Neural progenitor cell (in vitro differentiated cells): ENCODE measurements around the gene IL33.

Experiments
- EZH2 ChIP-seq: fragments of 200-600 bp; sonication (generic); IDR thresholded peaks from 2 replicates; pipeline ENCODE4 v1.6.1; 2017; ENCODE audit warnings: antibody characterized with exemption, mild to moderate bottlenecking, moderate library complexity
- EZH2phosphoT487 ChIP-seq: fragments of 200-600 bp; sonication (generic); IDR thresholded peaks from 2 replicates; pipeline ENCODE4 v1.6.1; 2017; ENCODE audit warnings: antibody characterized with exemption
- TF ChIP-seq, protein P1 (sequence below): fragments of 200-600 bp; sonication (generic); IDR thresholded peaks from 2 replicates; pipeline ENCODE4 v1.5.1; 2017; ENCODE audit warnings: antibody characterized with exemption, mild to moderate bottlenecking

- TF ChIP-seq, protein P1, sequence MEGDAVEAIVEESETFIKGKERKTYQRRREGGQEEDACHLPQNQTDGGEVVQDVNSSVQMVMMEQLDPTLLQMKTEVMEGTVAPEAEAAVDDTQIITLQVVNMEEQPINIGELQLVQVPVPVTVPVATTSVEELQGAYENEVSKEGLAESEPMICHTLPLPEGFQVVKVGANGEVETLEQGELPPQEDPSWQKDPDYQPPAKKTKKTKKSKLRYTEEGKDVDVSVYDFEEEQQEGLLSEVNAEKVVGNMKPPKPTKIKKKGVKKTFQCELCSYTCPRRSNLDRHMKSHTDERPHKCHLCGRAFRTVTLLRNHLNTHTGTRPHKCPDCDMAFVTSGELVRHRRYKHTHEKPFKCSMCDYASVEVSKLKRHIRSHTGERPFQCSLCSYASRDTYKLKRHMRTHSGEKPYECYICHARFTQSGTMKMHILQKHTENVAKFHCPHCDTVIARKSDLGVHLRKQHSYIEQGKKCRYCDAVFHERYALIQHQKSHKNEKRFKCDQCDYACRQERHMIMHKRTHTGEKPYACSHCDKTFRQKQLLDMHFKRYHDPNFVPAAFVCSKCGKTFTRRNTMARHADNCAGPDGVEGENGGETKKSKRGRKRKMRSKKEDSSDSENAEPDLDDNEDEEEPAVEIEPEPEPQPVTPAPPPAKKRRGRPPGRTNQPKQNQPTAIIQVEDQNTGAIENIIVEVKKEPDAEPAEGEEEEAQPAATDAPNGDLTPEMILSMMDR = no peak
- no peak for TF ChIP-seq EZH2phosphoT487
- no peak for TF ChIP-seq EZH2
Measured at GRCh38 chr9:6301858-6302257, 86.3 kb downstream of the IL33 start.
